Lung microvascular endothelial cell (primary cell): ENCODE data around the gene PARP14. TPM values are rescaled to one million over a fixed set of nuclear protein-coding genes. Genes with fewer than 3 reads are reported as not detected.
"Not testable (repeated sequence)": the region's sequence is repeated elsewhere in the genome, so short reads cannot be mapped to it uniquely, and the experiment has no call there.

Experiments used
- DNase-seq, 2 donors: peaks; one replicate each; pipeline versions ENCODE4 v3.0.0 to v3.0.0-alpha.2; 2010; ENCODE audit warnings: low read depth in 2 of 2
- total RNA-seq: library from RNA; depleted of rRNA; stranded (reverse); fragments of >200 nt; gene quantifications from 2 replicates; pipeline ENCODE4 v1.2.1, GENCODE V29; 2014

Gene PARP14
- total RNA-seq, 1 donor from 2014 or later, result 56.7 TPM

DNA sequence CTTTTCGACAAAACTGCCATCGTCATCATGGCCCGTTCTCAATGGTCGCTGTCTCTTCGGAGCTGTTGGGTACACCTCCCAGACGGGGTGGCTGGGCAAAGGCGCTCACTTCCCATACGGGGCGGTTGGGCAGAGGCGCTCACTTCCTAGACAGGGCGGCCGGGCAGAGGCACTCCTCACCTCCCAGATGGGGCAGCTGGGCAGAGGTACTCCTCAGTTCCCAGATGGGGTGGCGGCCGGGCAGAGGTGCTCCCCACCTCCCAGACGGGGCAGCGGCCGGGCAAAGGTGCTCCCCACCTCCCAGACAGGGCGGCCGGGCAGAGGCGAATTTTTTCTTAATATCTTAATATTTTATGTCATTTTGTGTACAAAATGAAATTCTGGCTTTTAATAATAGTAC, 44.5 kb downstream of the PARP14 start:
- no peak for DNase-seq

DNA sequence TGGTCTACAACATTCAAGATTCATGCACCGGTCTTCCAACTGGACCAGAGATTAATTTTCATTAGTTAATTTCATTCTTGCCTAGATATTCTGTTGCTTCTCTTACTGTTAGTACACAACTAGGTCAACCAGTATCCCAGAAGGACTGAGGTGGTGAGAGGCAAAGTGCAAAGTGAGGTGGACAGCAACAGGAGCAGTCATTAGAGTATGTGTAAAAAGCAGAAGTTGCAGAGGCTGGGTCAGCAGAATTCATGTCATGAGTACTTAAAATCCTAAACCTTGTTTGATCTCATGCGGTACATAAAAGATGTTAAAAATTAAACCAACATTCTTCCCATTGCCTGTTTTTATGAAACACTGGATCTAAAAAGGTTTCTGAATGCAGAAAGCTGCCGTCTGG, 46.7 kb downstream of the PARP14 start:
- no peak for DNase-seq

DNA sequence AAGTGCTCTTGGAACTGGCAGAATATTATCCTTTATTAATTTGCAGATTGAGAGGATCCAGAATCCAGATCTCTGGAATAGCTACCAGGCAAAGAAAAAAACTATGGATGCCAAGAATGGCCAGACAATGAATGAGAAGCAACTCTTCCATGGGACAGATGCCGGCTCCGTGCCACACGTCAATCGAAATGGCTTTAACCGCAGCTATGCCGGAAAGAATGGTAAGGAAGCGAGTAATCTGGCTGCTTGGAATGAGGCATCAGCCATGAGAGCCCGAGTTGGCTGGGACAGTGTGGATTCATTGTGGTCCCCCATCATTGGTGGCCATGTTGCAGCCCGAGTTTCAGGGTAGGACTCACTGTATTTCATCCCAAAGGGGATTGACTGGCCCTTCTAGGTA, 47.1 kb downstream of the PARP14 start:
- DNase-seq, result no peak

DNA sequence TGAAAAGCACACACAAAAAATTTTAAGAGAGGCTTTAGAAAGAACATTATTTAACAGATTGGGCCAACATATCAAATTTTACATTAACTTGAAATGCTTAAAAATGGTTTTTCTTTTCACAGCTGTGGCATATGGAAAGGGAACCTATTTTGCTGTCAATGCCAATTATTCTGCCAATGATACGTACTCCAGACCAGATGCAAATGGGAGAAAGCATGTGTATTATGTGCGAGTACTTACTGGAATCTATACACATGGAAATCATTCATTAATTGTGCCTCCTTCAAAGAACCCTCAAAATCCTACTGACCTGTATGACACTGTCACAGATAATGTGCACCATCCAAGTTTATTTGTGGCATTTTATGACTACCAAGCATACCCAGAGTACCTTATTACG, 47.5 kb downstream of the PARP14 start:
- no peak for DNase-seq

DNA sequence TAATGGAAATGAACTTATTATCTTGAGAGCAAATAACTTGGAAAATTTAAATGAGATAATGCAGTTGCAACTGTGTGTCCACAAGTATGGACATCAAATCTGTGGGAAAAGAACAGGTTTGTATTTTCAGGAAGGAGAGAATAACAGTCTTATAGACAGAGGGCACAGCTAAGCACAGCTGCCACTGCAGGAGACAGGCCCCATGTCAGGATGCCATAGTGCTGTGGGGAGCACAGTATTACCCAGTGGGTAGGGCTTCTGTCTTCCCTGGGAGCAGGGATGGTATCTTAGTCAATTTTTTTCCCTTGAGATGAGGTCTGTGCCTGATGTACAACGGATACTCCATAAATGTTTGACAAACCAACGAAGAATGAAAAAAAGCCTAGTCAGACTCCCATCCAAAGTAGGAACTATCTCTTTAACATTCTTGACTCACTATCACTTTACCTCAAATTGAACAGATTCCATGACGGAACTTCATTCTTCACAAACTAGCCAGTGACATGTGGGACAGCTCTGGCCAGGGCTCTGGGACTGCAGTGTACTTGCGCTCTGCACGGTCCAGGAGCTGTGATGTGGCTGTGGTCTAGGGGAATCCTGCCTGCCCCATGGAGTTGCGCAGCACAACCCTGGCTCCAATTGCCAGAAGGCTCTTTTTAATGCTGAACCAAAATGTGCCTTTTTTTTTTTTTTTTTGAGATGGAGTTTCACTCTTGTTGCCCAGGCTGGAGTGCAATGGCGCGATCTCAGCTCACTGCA, 48.3 kb downstream of the PARP14 start:
- no peak for DNase-seq

DNA sequence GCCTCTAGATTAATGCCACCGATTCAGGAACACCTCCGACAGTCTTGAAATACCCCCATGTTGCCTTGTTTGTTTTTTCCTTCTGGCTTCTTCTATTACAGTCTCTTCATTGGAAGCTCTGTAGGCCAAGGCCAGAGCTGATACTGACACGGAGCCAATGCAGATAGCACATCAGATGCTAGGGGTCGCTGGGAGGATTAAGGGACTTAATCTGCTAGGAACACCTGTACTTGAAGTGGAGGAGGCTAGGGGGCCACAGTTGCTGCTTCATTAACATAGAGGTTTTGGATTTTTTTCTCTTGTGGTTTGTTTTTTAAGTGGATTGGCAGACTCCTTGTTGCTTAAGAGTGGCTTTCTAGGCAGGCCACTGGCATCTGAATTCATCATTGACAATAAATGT, 49.6 kb downstream of the PARP14 start:
- DNase-seq, result no peak

DNA sequence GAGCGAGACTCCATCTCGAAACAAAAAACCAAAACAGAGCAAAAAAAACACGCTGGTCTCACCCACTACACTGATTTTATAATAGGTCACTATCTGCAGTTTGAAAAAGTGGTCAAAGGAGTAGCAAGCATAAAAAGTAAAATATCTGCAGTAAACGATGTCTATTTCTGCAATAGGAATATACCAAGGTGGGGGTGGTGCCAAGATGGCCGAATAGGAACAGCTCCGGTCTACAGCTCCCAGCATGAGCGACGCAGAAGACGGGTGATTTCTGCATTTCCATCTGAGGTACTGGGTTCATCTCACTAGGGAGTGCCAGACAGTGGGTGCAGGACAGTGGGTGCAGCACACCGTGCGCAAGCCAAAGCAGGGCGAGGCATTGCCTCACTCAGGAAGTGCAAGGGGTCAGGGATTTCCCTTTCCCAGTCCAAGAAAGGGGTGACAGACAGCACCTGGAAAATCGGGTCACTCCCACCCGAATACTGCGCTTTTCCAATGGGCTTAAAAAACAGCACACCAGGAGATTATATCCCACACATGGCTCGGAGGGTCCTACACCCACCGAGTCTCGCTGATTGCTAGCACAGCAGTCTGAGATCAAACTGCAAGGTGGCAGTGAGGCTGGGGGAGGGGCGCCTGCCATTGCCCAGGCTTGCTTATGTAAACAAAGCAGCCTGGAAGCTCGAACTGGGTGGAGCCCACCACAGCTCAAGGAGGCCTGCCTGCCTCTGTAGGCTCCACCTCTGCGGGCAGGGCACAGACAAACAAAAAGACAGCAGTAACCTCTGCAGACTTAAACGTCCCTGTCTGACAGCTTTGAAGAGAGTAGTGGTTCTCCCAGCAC, 52.3 kb downstream of the PARP14 start:
- not testable (repeated sequence) for DNase-seq

DNA sequence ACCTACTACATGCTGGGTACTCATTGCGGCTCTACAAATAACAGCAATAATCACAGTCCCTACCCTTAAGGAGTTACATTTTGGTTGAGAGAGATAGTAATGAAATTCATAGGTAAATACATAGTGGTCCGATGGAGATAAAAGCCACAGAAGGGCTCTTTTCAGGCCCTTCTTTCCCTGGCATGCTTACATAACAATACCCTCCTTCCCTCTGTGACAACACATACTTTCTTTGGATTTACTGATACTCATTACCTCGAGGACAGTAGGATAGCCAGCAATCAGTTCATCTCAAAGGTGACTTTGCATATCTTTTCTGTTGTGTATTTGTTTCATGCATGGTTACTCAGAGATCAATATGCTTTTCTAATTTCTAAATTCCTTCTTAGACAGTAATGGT, 58.5 kb downstream of the PARP14 start:
- DNase-seq, result no peak

DNA sequence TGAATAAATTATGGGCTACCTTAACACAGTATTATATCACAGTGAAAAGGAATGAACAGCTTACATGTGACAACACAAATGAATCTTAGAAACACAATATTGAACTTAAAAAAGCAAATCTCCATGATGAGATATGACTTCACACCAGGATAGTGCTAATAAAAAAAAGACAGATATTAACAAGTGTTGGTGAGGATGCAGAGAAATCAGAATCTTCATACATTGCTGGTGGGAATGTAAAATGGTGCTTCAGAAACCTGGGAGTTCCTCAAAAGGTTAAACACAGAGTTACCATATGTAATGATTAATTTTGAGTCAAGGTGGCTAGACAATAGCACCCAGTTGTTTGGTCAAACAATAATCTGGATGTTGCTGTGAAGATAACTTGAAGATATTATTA, 61.6 kb downstream of the PARP14 start:
- DNase-seq, result no peak

DNA sequence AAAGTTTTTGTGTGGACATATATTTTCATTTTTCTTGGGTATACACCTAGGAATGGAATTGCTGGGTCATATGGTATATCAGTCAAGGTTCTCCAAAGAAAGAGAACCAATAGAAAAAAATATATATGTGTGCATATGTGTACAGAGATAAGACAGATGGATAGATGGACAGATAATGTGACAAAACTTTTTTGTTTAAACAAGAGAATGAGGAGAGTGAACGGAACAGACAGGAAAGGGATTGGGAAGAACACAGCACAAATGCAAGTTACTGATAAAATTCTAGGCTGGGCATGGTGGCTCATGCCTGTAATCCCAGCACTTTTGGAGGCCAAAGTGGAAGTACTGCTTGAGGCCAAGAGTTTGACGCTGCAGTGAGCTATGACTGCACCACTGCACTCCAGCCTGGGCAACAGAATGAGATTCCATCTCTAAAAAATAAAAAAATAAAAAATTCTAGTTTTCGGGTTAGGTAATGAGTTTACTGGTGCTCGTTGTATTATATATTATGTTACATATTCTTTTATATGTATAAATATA, 63.0 kb downstream of the PARP14 start:
- DNase-seq, result no peak

DNA sequence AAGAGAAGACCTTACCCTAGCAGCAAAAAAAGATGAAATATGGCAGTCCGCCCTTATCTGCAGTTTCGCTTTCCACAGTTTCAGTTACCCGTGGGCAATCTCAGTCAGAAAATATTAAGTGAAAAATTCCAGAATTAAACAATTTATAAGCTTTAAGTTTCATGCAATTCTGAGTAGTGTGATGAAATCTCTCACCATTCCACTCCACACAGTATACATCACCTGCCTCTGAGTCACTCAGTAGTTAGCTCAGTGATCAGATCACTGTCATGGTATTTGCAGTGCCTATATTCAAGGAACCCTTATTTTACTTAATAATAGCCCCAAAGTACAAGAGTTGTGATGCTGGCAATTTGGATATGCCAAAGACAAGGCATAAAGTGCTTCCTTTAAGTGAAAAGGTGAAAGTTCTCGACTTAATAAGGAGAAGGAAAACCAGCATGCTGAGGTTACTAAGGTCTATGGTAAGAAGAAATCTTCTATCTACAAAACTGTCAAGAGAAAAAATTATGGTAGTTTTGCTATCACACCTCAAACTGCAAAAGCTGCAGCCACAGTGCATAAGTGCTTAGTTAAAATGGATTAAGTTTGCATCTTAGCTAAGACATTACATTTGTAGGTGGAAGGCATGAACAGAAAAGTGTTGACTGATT, 64.9 kb downstream of the PARP14 start:
- peak in 1 of 2 donors; percentile 13 for DNase-seq

DNA sequence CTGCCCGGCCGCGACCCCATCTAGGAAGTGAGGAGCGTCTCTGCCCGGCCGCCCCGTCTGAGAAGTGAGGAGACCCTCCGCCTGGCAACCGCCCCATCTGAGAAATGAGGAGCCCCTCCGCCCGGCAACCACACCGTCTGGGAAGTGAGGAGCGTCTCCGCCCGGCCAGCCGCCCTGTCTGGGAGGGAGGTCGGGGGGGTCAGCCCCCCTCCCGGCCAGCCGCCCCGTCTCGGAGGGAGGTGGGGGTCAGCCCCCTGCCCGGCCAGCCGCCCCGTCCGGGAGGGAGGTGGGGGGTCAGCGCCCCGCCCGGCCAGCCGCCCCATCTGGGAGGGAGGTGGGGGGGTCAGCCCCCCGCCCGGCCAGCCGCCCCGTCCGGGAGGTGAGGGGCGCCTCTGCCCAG, 66.7 kb downstream of the PARP14 start:
- not testable (repeated sequence) for DNase-seq

DNA sequence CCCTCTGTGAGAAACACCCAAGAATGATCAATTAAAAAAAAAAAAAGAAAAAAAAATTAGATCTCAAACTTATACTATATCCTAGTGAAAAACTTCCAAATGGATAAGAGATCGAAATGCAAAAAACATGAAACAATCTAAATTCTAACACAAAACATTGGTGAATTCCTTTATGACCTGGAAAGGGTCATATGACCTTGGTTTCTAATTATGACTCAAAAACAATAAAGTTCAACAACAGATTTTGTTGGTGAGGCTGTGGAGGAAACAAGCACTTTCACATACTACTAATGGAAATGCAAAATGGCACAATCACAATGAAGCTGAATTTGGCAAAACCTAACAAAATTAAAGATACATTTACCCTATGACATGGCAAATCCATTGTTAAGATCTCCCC, 67.7 kb downstream of the PARP14 start:
- peak in 1 of 2 donors; percentile 2 for DNase-seq

DNA sequence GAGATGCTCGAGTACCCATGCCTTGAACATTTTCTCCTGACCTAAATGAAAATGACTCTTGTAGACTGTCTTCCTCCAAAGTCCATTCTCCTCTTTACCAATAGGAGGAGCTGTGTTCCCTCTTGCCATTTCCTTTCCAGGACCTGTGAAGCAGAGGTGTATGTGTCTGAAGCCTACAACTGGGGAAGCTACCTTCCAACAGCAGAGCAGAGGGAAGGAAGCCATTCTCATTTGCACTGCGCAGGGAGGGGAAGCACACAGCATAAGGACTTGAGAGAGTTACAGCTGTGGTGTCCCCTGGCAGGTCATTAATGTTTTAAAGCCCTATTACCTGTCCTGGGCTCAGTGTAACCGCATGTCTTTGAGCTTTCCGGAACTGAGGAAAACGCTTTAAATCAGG, 74.3 kb downstream of the PARP14 start:
- peak; percentile 23 to 60 for DNase-seq

DNA sequence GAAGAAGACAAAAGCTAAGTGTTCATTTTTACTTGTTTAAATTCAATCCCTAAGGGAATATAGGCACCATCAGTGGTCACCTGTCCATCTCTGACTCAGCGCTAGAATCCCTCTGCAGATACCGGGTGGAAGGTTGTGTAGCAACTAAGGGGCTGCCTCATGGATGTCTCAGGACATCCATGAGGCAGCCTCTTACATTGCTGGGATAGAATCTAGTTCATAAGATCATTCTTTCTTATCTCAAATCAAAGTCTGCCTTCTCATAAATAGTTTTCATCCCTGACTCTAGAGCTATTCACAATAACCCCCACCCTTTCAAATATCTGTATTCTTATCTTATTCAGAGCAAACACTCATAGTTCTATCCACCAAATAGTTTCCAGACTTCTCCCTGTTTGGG, 74.9 kb downstream of the PARP14 start:
- DNase-seq, result no peak

DNA sequence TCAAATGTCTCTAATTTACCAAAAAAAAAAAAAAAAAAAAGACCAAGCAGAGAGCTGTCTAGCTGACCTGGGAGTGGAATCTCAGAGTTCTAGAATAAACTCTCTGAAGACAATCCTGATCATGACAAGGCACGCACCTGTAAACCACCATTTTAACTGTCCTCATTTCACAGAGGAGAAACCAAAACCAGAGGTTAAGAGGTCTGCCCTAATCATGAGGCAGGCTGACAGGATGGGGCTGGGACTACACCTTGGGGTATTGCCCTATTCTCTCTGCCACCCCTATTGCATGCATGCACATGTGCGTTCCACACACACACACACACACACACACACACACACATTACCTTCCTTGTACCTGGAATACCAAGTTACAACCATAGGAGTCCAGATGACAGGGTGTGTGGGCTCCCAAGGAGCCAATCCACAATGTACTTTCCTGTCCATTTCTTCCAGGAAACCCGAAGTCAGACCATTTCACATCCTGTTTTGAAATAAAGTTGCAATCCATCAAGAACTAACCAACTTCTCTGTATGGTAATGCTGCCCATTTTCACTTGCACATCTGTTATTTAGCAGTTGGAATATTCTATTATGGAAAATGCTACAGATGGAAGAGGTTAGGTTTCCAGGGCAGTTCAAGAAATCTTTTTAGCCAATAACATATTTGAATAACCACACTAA, 78.4 kb downstream of the PARP14 start:
- peak in 1 of 2 donors; percentile 65 for DNase-seq

DNA sequence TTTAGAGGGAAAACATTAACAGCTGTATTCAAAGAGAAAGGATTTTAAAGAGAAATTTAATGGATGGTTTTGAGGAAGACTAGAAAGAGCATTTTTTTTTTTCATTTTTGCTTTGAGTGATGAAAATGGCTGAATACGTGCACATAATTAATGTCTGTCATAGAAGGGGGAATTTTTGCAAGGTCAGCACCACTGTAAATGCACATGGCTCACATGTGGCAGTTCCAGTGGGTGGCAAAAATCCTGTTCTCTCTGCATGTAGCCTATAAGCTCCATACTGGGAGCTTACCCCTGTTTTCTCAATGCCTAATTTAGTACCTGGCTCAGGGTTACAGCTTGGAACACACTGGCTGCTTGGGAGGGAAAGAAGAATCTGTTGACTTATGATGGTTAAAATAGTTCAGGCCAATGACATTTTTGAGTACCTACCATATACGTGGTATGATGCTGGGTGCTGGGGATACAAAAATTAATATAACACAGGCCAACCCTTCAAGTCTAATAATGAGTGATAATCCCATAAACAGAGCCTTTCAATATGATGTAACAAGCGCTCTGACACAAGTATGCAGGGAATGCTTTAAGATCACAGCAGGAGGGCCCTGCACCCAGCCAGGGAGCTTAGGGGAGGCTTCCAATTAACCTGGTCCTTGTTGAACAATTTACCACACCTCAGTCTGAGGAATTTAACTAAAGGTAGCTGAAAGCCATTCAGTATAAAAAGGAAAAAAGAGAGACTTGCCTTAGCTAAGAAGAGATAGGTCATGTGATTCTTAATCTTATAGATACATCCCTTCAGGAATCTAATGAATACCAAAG, 80.0 kb downstream of the PARP14 start:
- DNase-seq, result no peak

DNA sequence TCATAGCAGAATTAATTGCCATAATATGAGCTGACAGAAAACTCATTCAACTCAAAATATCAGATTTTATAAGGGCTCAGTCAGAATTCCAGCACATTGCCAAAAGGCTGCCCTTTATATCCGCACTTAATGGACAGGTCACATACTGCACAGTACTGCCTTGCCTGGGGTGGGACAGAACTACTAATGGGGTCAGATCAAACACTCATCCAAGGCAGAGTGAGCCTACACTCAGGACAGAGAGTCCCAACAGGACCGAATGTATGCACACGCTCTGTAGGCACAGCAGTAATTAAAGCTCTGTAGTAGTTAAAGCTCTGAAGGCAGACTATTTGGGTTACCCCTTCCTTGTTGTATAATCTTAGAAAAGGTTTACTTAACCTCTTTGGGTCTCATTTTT, 85.8 kb downstream of the PARP14 start:
- no peak for DNase-seq

DNA sequence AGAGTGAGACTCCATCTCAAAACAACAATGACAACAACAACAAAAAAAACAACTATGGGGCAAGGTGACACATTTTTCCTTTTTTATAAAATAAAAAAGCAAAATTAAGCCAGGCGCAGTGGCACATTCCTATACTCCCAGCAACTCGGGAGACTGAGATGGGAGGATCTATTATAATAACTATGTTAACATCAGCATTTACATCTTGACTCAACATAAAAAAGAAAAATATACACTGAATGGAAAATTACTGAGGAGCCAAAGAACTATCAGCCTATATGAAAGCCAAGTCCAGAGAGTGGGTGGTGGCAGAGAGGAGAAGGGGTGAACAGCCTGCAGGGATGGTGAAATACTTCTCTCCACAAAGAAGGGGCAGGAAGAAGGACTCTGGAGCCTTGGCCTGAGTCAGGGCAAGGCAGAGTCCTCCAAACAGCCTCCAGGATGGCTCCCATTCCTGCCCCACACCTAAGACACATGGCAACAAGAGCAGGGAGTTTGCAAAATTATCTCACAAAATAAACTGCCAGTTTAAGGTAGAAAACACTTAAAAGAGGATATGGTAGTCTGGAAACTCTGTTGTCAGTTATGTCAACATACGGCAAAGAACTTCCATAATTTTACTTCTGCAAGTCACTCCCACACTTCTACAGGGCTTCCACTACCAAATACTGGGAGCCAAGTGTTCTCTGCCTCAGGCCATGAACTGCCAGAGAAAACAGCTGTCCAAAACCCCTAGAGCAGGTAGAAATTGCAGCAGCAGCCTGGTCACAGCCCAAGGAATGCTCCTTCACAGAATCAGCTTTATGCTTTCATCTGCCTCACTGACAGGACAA, 87.1 kb downstream of the PARP14 start:
- DNase-seq, result no peak
